ENCODE measurements around the gene MAST3.

MAST3 gene

GRCh38 chr19:18063463-18063862 lies 34.1 kb upstream of the MAST3 start:
- no peak overlapping the region for H3K27ac ChIP-seq (ENCODE audit: low read length)
- no peaks in the 10 kb centered on the region for H3K36me3 ChIP-seq (ENCODE audit: control insufficient read depth, low read depth, low read length)
- H3K9ac ChIP-seq (ENCODE audit: low read length) = no peak overlapping the region
- no peaks in the 10 kb centered on the region for H3K27me3 ChIP-seq (ENCODE audit: control insufficient read depth, insufficient read depth, low read length)
- no peak overlapping the region for H3K4me3 ChIP-seq (ENCODE audit: low read length)
- no peaks in the 10 kb centered on the region for H3K9me3 ChIP-seq (ENCODE audit: control insufficient read depth, low read depth, low read length)
- no peaks in the 10 kb centered on the region for H3K4me1 ChIP-seq (ENCODE audit: control insufficient read depth, low read depth, low read length)

GRCh38 chr19:18065173-18065495 lies 32.4 kb upstream of the MAST3 start:
- H3K36me3 ChIP-seq (ENCODE audit: control insufficient read depth, low read depth, low read length) = no peaks in the 10 kb centered on the region
- no peaks in the 10 kb centered on the region for H3K9me3 ChIP-seq (ENCODE audit: control insufficient read depth, low read depth, low read length)
- no peak overlapping the region for H3K4me3 ChIP-seq (ENCODE audit: low read length)
- H3K27me3 ChIP-seq (ENCODE audit: control insufficient read depth, insufficient read depth, low read length) = no peaks in the 10 kb centered on the region
- no peak overlapping the region for H3K9ac ChIP-seq (ENCODE audit: low read length)
- H3K4me1 ChIP-seq (ENCODE audit: control insufficient read depth, low read depth, low read length) = no peaks in the 10 kb centered on the region
- H3K27ac ChIP-seq (ENCODE audit: low read length) = no peak overlapping the region

- no peaks in the 10 kb centered on the region for H3K9me3 ChIP-seq (ENCODE audit: control insufficient read depth, low read depth, low read length)
- no peak overlapping the region for H3K4me3 ChIP-seq (ENCODE audit: low read length)
- H3K9ac ChIP-seq (ENCODE audit: low read length) = no peak overlapping the region
- no peak overlapping the region for H3K27ac ChIP-seq (ENCODE audit: low read length)
- H3K27me3 ChIP-seq (ENCODE audit: control insufficient read depth, insufficient read depth, low read length) = no peaks in the 10 kb centered on the region
- H3K36me3 ChIP-seq (ENCODE audit: control insufficient read depth, low read depth, low read length) = no peaks in the 10 kb centered on the region
- H3K4me1 ChIP-seq (ENCODE audit: control insufficient read depth, low read depth, low read length) = no peaks in the 10 kb centered on the region
These were observed 29.2 kb upstream of the MAST3 start for GRCh38 chr19:18068395-18068794.

- H3K4me1 ChIP-seq (ENCODE audit: control insufficient read depth, low read depth, low read length) = no peaks in the 10 kb centered on the region
- H3K4me3 ChIP-seq (ENCODE audit: low read length) = no peak overlapping the region
- H3K9ac ChIP-seq (ENCODE audit: low read length) = no peak overlapping the region
- H3K9me3 ChIP-seq (ENCODE audit: control insufficient read depth, low read depth, low read length) = no peaks in the 10 kb centered on the region
- no peak overlapping the region for H3K27ac ChIP-seq (ENCODE audit: low read length)
- H3K27me3 ChIP-seq (ENCODE audit: control insufficient read depth, insufficient read depth, low read length) = no peaks in the 10 kb centered on the region
- no peaks in the 10 kb centered on the region for H3K36me3 ChIP-seq (ENCODE audit: control insufficient read depth, low read depth, low read length)
These were observed 28.2 kb upstream of the MAST3 start for GRCh38 chr19:18069383-18069782.

- no peaks in the 10 kb centered on the region for H3K9me3 ChIP-seq (ENCODE audit: control insufficient read depth, low read depth, low read length)
- H3K4me1 ChIP-seq (ENCODE audit: control insufficient read depth, low read depth, low read length) = no peaks in the 10 kb centered on the region
- H3K27ac ChIP-seq (ENCODE audit: low read length) = no peak overlapping the region
- H3K36me3 ChIP-seq (ENCODE audit: control insufficient read depth, low read depth, low read length) = no peaks in the 10 kb centered on the region
- no peak overlapping the region for H3K9ac ChIP-seq (ENCODE audit: low read length)
- no peaks in the 10 kb centered on the region for H3K27me3 ChIP-seq (ENCODE audit: control insufficient read depth, insufficient read depth, low read length)
- H3K4me3 ChIP-seq (ENCODE audit: low read length) = no peak overlapping the region
These were observed 27.4 kb upstream of the MAST3 start for GRCh38 chr19:18070181-18070580.

- H3K9me3 ChIP-seq (ENCODE audit: control insufficient read depth, low read depth, low read length) = no peaks in the 10 kb centered on the region
- H3K9ac ChIP-seq (ENCODE audit: low read length) = no peak overlapping the region
- no peaks in the 10 kb centered on the region for H3K36me3 ChIP-seq (ENCODE audit: control insufficient read depth, low read depth, low read length)
- no peaks in the 10 kb centered on the region for H3K4me1 ChIP-seq (ENCODE audit: control insufficient read depth, low read depth, low read length)
- H3K27me3 ChIP-seq (ENCODE audit: control insufficient read depth, insufficient read depth, low read length) = no peaks in the 10 kb centered on the region
- no peak overlapping the region for H3K4me3 ChIP-seq (ENCODE audit: low read length)
- no peak overlapping the region for H3K27ac ChIP-seq (ENCODE audit: low read length)
These were observed 25.2 kb upstream of the MAST3 start for GRCh38 chr19:18072335-18072734.

- Histone ChIP-seq H3K9me3 (ENCODE audit: control insufficient read depth, low read depth, low read length) (no peaks in the 10 kb centered on the region), H3K4me3 (ENCODE audit: low read length) (no peak overlapping the region), H3K9ac (ENCODE audit: low read length) (no peak overlapping the region), H3K27ac (ENCODE audit: low read length) (no peak overlapping the region), H3K36me3 (ENCODE audit: control insufficient read depth, low read depth, low read length) (no peaks in the 10 kb centered on the region), H3K27me3 (ENCODE audit: control insufficient read depth, insufficient read depth, low read length) (no peaks in the 10 kb centered on the region), H3K4me1 (ENCODE audit: control insufficient read depth, low read depth, low read length) (no peaks in the 10 kb centered on the region)
These were observed 24.4 kb upstream of the MAST3 start for GRCh38 chr19:18073197-18073596.

GRCh38 chr19:18074192-18074591 lies 23.4 kb upstream of the MAST3 start:
- Histone ChIP-seq H3K36me3 (ENCODE audit: control insufficient read depth, low read depth, low read length) (no peaks in the 10 kb centered on the region), H3K4me1 (ENCODE audit: control insufficient read depth, low read depth, low read length) (no peaks in the 10 kb centered on the region), H3K9ac (ENCODE audit: low read length) (no peak overlapping the region), H3K27me3 (ENCODE audit: control insufficient read depth, insufficient read depth, low read length) (no peaks in the 10 kb centered on the region), H3K9me3 (ENCODE audit: control insufficient read depth, low read depth, low read length) (no peaks in the 10 kb centered on the region), H3K27ac (ENCODE audit: low read length) (no peak overlapping the region), H3K4me3 (ENCODE audit: low read length) (no peak overlapping the region)

GRCh38 chr19:18083929-18084684 lies 13.5 kb upstream of the MAST3 start:
- no peak overlapping the region for H3K27ac ChIP-seq (ENCODE audit: low read length)
- H3K9ac ChIP-seq (ENCODE audit: low read length) = no peak overlapping the region
- no peak overlapping the region for H3K4me3 ChIP-seq (ENCODE audit: low read length)
- H3K27me3 ChIP-seq (ENCODE audit: control insufficient read depth, insufficient read depth, low read length) = no peaks in the 10 kb centered on the region
- no peaks in the 10 kb centered on the region for H3K9me3 ChIP-seq (ENCODE audit: control insufficient read depth, low read depth, low read length)
- H3K36me3 ChIP-seq (ENCODE audit: control insufficient read depth, low read depth, low read length) = no peaks in the 10 kb centered on the region
- no peaks in the 10 kb centered on the region for H3K4me1 ChIP-seq (ENCODE audit: control insufficient read depth, low read depth, low read length)

GRCh38 chr19:18085702-18086457 lies 11.7 kb upstream of the MAST3 start:
- Histone ChIP-seq H3K9me3 (ENCODE audit: control insufficient read depth, low read depth, low read length) (no peaks in the 10 kb centered on the region), H3K4me3 (ENCODE audit: low read length) (no peak overlapping the region), H3K27ac (ENCODE audit: low read length) (no peak overlapping the region), H3K36me3 (ENCODE audit: control insufficient read depth, low read depth, low read length) (no peaks in the 10 kb centered on the region), H3K27me3 (ENCODE audit: control insufficient read depth, insufficient read depth, low read length) (no peaks in the 10 kb centered on the region), H3K4me1 (ENCODE audit: control insufficient read depth, low read depth, low read length) (no peaks in the 10 kb centered on the region), H3K9ac (ENCODE audit: low read length) (no peak overlapping the region)

GRCh38 chr19:18086590-18087138 lies 10.9 kb upstream of the MAST3 start, which contains the start of gene IL12RB1:
TSS of gene IL12RB1 (minus strand) at chr19:18086934. CDS start at chr19:18086823, 111 bp downstream.
- Histone ChIP-seq H3K27ac (ENCODE audit: low read length) (no peak within 1 kb of the TSS), H3K27me3 (ENCODE audit: control insufficient read depth, insufficient read depth, low read length) (no peaks in the 10 kb centered on the region), H3K36me3 (ENCODE audit: control insufficient read depth, low read depth, low read length) (no peaks in the 10 kb centered on the region), H3K9ac (ENCODE audit: low read length) (no peak within 1 kb of the TSS), H3K4me1 (ENCODE audit: control insufficient read depth, low read depth, low read length) (no peaks in the 10 kb centered on the region), H3K9me3 (ENCODE audit: control insufficient read depth, low read depth, low read length) (no peaks in the 10 kb centered on the region), H3K4me3 (ENCODE audit: low read length) (no peak within 1 kb of the TSS)

Data from iPS-18a (cell line).